GM10847 (cell line): Measurements from ENCODE around the gene MAP3K1.

Experiments used
- POLR2A ChIP-seq: IDR thresholded peaks from 2 replicates; pipeline ENCODE4 v1.6.1; 2011; ENCODE audit not compliant: insufficient read length; ENCODE audit errors: extremely low read depth

Gene MAP3K1

DNA sequence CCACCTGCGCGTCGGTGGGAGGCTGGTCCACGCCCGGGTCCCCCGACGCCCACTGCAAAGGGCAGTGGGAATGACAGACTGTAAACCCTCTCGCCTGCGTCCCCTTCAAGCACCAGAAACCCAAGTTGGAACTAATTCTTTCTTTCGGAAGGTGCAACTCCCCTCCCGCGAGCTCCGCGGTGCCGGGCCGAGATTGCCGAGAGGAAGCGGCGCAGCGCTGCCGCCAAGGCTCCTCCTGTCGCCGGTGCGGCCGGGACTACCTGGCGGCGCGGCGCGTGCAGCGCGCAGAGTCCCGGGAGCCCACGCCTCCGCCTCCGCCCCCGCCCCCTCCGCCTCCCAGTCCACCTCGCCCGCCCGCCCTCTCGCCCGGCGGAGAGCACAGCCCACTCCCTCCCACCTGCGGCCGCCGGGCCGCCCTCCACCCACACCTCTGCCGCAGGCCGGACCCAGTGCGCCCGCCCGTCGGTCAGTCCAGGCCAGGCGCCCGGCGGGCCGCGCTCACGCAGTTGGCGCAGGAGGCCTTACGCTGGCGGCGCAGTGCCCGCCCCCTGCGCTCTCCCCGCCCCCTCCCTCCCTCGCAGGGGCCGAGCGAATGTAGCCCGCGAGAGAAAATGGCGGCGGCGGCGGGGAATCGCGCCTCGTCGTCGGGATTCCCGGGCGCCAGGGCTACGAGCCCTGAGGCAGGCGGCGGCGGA is at the start of gene MAP3K1:
Gene MAP3K1 (plus strand): TSS at position 587 of the 695 bp plus-strand sequence. CDS start 25 bp downstream, at position 612.
- peak; percentile 33 for TF ChIP-seq POLR2A

GRCh38 chr5:56766926-56767325 is 48.4 kb upstream of the MAP3K1 start:
- TF ChIP-seq POLR2A: no peak

DNA sequence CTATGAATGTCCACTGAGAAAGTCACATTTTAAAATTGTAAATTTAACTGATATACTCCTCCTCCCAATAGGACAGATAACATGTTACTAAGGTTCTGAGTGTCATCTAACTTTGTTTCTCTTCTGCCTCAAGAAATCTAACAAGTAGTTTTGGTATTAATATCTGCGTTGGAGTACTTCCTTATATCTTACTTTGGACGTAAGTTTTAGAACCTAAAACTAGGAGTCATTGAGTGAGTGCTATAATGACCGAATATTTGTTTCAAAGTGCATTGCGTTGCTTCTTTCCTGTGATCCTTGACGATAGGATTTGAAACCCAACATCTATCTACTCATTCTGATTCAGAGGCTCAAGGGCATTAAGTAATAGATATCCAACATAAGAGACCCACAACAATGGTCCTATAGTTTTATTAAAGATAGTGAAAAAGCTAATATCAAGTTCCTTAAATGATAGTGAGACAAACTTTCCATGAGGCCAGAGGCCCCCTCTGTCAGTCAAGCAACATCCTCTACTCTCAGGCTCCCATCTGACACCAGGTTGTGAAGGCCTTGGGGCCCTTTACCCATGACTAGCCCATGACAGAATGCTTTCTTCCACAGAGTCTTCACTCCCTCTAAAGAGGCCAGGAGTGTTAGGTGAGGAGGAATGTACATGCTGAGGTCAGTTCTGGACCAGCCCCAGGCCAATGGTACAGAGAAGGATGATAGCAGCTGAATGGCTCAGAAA is 45.3 kb upstream of the MAP3K1 start:
- no peak for TF ChIP-seq POLR2A

GRCh38 chr5:56772767-56773166 is 42.6 kb upstream of the MAP3K1 start:
- TF ChIP-seq POLR2A: no peak

GRCh38 chr5:56774957-56775356 is 40.4 kb upstream of the MAP3K1 start:
- no peak for TF ChIP-seq POLR2A

GRCh38 chr5:56783261-56783660 is 32.1 kb upstream of the MAP3K1 start:
- TF ChIP-seq POLR2A: no peak

DNA sequence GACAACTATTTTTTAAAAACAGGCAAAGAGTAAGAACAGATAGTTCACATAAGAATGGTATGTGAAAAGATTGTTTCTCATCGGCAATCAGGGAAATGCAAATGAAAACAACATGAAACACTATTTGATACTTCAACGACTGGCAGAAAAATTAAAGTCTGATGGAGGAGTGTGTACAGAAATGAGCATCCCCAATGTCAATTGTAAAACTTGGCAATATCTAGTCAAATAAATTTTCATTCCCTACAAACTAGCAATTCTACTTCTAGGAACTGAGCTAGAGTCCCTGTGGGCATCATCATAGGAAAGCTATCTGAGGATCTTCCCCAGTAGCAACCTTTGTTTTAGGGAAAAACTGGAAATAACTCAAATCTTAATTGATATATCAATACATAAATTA is 29.0 kb upstream of the MAP3K1 start:
- TF ChIP-seq POLR2A: no peak

DNA sequence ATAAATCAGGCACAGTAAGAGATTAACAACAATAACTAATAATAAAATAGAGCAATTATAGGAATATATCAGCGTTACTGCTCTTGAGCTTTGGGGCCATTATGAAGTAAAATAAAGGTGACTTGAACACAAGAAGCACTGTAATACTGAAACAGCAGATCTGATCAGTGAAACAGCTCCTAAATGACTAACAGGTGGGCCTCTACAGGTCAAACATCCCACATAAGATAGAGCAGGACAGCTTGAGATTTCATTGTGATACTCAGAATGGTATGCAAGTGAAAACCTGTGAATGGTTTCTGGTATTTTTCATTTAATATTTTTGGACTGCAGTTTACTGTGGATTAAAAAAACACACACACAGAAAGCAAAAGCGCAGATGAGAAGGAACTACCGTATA is 24.0 kb upstream of the MAP3K1 start:
- TF ChIP-seq POLR2A: no peak

DNA sequence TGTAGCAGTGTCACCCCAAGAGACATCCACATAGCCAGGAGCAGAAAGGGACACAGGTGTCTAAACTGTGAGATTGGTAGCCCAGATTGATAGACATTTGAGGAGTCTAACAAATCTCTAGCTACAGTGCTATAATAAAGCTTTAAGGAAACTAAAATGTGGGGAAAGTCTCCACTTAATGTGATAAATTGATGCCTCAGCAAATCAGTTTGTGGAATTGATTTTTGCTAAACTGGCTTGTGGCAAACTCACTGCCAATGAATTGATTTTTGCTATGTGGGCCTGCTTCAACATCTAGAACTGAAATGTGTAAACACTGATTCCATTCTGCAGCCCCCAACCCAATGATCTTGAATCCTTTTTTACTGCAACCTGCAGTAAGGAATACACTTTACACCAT is 16.8 kb upstream of the MAP3K1 start:
- TF ChIP-seq POLR2A: no peak

DNA sequence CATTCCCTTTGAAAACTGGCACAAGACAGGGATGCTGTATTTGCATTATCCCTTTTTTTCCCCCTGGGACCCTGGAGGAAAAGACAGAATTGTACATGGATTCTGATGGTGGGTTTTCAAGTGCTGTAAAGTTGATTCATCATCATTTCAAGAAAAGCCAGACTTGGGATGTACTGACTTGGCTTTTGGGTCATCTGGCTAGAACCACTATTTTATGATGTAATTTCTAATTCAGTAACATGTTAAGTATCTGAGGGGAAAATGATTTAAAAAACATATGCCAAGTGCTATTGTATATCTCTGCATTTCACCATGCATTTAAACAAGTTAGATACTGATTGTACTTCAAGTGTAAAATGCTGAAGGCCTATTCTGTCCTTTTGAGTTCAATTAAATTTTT is 15.2 kb upstream of the MAP3K1 start:
- TF ChIP-seq POLR2A: no peak

GRCh38 chr5:56801256-56801655 is 14.1 kb upstream of the MAP3K1 start:
- no peak for TF ChIP-seq POLR2A

DNA sequence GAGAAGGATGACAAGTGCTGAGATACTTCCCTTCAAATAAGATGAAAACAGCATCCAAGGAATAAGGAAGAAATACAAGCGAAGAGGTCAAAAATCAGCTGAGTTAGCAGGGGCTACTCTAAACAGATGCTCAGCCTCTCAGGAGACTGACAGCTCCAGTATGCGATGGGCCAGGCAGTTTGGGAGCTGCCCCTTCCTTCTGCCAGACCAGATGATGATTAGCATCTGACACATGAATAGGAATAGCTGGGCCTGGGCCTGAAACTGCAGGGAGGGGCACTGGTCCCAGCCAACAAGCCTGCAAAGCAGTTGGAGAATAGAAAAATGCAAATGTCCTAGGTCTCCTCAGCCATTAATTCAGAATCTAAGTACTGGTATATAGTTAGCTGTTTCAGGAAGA is 13.1 kb upstream of the MAP3K1 start:
- no peak for TF ChIP-seq POLR2A

GRCh38 chr5:56803025-56803424 is 12.3 kb upstream of the MAP3K1 start:
- no peak for TF ChIP-seq POLR2A

DNA sequence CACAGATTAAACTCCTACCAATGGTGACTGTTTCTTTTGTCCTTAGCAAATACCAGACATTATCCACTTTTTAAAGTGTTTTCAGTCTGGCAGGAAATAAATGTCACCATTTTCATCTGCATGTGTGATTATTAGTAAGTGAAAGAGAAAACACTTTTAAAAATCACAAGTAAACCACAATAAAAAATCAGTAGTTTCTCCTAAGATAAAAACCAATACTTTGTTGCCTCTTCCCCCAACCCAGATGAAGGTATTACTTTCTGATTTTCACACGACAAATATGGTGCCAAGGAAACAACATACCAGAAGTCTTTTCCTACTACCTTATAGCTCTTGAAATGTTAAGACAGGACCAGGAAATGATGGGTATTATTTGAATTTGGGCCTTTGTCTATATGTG is 11.5 kb upstream of the MAP3K1 start:
- no peak for TF ChIP-seq POLR2A

- TF ChIP-seq POLR2A: no peak
These were observed 7.7 kb upstream of the MAP3K1 start for GRCh38 chr5:56807679-56808078.

DNA sequence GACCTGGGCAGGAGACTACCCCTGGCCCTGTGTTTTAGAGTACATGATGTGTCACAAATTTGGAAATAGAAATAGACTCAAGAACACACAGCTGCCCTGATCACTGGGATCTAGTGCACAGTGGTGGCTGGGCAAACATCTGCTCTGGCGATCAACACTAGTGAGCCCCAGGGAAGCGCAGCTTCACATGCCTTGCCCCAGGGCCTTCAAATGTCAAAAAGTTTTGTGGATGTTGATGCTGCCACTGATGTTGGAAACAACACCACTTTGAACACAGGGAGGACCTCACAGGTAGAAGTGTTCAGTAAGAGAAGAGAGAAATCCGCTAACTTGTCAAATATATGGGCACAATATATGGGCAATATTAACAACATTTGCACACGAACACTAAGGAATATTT is 7.1 kb upstream of the MAP3K1 start:
- no peak for TF ChIP-seq POLR2A

DNA sequence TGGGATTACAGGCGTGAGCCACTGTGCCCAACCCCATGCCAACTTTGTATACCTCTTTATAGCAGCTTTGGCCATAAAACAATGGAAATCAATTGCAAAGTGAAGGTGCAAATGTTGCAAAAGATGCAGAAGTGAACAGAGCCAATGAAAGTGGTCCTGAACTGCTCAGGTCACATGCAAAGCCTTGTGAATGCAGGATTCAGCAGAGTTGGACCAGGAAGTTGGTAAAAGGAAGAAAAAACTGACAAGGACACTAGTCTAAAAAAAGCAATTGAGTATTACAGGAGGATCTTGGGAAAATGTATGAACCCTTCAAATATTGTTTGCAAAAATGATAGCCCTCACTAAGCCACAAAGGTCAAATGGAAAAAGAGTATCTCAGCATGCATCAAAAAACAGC is 4.5 kb upstream of the MAP3K1 start:
- no peak for TF ChIP-seq POLR2A
